ENCODE data around the gene SPEG.

SPEG gene

DNA sequence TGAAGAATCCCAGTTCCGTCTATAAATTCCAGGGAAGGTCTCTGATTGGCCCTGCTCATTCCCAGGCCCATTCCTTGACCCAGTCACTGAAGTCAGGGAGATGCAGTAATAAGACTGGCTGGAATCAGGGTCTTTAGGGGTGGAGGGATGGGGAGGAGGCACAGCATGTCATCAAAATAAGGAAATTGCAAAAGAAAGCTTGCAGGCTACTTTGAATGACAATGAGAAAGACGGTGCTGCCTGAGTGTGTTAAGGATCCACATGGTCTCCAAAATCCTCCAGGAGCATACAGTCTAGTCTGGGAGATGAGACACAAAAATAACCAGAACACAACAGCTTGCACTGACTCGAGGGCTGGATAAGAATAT, 18.4 kb upstream of the SPEG start:
- no peak for TF ChIP-seq CTCF (conservative IDR thresholded peaks at IDR 0.05)
- no peak overlapping the region for H3K27ac ChIP-seq

DNA sequence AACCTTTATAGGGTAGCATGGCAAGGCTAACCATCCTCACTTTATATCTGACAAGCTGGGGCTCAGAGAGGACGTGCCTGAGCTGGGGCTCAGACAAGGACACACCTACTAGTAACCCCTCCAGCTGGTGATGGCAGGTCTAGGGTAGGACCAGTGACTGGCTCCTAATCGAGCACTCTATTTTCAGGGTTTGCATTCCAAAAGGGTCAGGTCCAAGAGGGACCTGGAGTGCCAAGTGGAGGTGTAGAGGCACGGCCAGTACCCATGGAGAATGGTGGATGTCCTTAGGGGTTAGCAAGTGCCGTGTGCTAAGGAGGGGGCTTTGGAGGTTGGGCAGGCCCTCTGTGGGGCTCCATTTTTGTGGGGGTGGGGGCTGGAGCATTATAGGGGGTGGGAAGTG, 17.7 kb upstream of the SPEG start:
- no peak for TF ChIP-seq CTCF (conservative IDR thresholded peaks at IDR 0.05)
- no peak overlapping the region for H3K27ac ChIP-seq

DNA sequence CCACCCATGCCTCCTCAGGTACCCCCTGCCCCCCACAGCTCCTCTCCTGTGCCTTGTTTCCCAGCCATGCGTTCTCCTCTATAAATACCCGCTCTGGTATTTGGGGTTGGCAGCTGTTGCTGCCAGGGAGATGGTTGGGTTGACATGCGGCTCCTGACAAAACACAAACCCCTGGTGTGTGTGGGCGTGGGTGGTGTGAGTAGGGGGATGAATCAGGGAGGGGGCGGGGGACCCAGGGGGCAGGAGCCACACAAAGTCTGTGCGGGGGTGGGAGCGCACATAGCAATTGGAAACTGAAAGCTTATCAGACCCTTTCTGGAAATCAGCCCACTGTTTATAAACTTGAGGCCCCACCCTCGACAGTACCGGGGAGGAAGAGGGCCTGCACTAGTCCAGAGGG, 17.3 kb upstream of the SPEG start:
- TF ChIP-seq CTCF (conservative IDR thresholded peaks at IDR 0.05) = no peak
- no peak overlapping the region for H3K27ac ChIP-seq

DNA sequence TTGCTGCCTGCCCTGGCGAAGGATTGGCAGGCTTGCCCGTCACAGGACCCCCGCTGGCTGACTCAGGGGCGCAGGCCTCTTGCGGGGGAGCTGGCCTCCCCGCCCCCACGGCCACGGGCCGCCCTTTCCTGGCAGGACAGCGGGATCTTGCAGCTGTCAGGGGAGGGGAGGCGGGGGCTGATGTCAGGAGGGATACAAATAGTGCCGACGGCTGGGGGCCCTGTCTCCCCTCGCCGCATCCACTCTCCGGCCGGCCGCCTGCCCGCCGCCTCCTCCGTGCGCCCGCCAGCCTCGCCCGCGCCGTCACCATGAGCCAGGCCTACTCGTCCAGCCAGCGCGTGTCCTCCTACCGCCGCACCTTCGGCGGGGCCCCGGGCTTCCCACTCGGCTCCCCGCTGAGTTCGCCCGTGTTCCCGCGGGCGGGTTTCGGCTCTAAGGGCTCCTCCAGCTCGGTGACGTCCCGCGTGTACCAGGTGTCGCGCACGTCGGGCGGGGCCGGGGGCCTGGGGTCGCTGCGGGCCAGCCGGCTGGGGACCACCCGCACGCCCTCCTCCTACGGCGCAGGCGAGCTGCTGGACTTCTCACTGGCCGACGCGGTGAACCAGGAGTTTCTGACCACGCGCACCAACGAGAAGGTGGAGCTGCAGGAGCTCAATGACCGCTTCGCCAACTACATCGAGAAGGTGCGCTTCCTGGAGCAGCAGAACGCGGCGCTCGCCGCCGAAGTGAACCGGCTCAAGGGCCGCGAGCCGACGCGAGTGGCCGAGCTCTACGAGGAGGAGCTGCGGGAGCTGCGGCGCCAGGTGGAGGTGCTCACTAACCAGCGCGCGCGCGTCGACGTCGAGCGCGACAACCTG, 16.3 kb upstream of the SPEG start, which contains the start of gene DES:
DES (plus strand) TSS at position 223 of the 857 bp plus-strand sequence; CDS start at position 309, 86 bp downstream.
- H3K27ac ChIP-seq = no peak within 1 kb of the TSS
- no peak for TF ChIP-seq CTCF (conservative IDR thresholded peaks at IDR 0.05)

DNA sequence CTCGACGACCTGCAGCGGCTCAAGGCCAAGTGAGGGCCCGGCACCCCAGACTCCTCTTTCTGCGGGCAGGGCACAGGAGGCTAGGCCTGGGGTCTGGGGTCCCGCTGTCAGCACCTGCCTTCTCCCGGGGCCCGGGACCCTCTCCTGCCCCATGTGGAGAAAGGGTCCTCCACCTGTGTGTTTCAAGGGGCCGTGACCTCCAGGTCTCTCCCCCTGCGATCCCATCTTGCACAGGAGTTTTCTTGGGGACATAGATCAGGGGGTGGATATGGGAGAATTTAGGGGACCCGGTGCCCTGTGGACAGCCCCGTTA, 15.7 kb upstream of the SPEG start:
- H3K27ac ChIP-seq = no peak overlapping the region
- no peak for TF ChIP-seq CTCF (conservative IDR thresholded peaks at IDR 0.05)

GRCh38 chr2:219419331-219420197, 15.1 kb upstream of the SPEG start:
- H3K27ac ChIP-seq = no peak overlapping the region
- no peak for TF ChIP-seq CTCF (conservative IDR thresholded peaks at IDR 0.05)

- H3K27ac ChIP-seq = no peak overlapping the region
- no peak for TF ChIP-seq CTCF (conservative IDR thresholded peaks at IDR 0.05)
These were observed 14.0 kb upstream of the SPEG start for GRCh38 chr2:219420687-219421086.

Measured in VCaP (cell line).